Measurements from ENCODE around the gene MX1.
"Not testable (repeated sequence)": the region's sequence is repeated elsewhere in the genome, so short reads cannot be mapped to it uniquely, and the experiment has no call there.

Gene MX1

GRCh38 chr21:41418956-41419680 lies 6.9 kb upstream of the MX1 start:
- no peak overlapping the region; the same call in 1 of the 2 replicates for H3K27ac ChIP-seq
- TF ChIP-seq ZFX (IDR thresholded peaks at IDR 0.05) (no peak), CTCF (conservative IDR thresholded peaks at IDR 0.05) (no peak)

- H3K27ac ChIP-seq: peak overlapping the region; percentile 77
- TF ChIP-seq ZFX (IDR thresholded peaks at IDR 0.05) (peak; percentile 82; the same call in 1 of the 2 replicates), CTCF (conservative IDR thresholded peaks at IDR 0.05) (no peak)
Observed at GRCh38 chr21:41419921-41420862, 5.8 kb upstream of the MX1 start.

GRCh38 chr21:41420998-41421397 lies 5.0 kb upstream of the MX1 start:
- peak overlapping the region; percentile 77 for H3K27ac ChIP-seq

GRCh38 chr21:41422546-41423304 lies 3.3 kb upstream of the MX1 start:
- no peak overlapping the region for H3K27ac ChIP-seq
- no peak for TF ChIP-seq ZFX (IDR thresholded peaks at IDR 0.05)
- TF ChIP-seq CTCF (conservative IDR thresholded peaks at IDR 0.05): no peak

GRCh38 chr21:41423305-41423636 lies 2.8 kb upstream of the MX1 start:
- H3K27ac ChIP-seq: not testable (repeated sequence)

- TF ChIP-seq ZFX (IDR thresholded peaks at IDR 0.05) (no peak), CTCF (conservative IDR thresholded peaks at IDR 0.05) (no peak)
- H3K27ac ChIP-seq: no peak overlapping the region
Observed at GRCh38 chr21:41425588-41425953, 468 bp upstream of the MX1 start.

- H3K27ac ChIP-seq: no peak overlapping the region
- TF ChIP-seq ZFX (IDR thresholded peaks at IDR 0.05) (no peak), CTCF (conservative IDR thresholded peaks at IDR 0.05) (no peak)
Observed at GRCh38 chr21:41426676-41427404, 801 bp downstream of the MX1 start.

All from C4-2B (cell line).